RPMI7951 (cell line): Measurements from ENCODE around the gene GALNT16. TPM values are rescaled to one million over a fixed set of nuclear protein-coding genes. Genes with fewer than 3 reads are reported as not detected.
"Not testable (repeated sequence)": the region's sequence is repeated elsewhere in the genome, so short reads cannot be mapped to it uniquely, and the experiment has no call there.

Source experiments
- DNase-seq: peaks from one replicate; pipeline ENCODE4 v3.0.0-alpha.2; 2012; ENCODE audit warnings: low read depth
- total RNA-seq: library from RNA; depleted of rRNA; stranded (reverse); fragments of >200 nt; shearing (Covaris generic); gene quantifications from 2 replicates; pipeline ENCODE4 v1.2.3, GENCODE V29; 2014

The GALNT16 gene
- total RNA-seq, 1 experiment from 2014 or later, result 0.12 TPM

GRCh38 chr14:69260190-69260860 is 367 bp downstream of the GALNT16 start:
- DNase-seq, result no peak

GRCh38 chr14:69260861-69261564 is 1.1 kb downstream of the GALNT16 start:
- no peak for DNase-seq

- no peak for DNase-seq
Measured at GRCh38 chr14:69261761-69262331, 1.9 kb downstream of the GALNT16 start.

GRCh38 chr14:69262516-69262915 is 2.6 kb downstream of the GALNT16 start:
- DNase-seq, result no peak

GRCh38 chr14:69263364-69263763 is 3.4 kb downstream of the GALNT16 start:
- DNase-seq, result peak; percentile 84

- peak; percentile 14 for DNase-seq
Measured at GRCh38 chr14:69263771-69264170, 3.8 kb downstream of the GALNT16 start.

GRCh38 chr14:69266572-69267345 is 6.8 kb downstream of the GALNT16 start:
- no peak for DNase-seq

- DNase-seq, result no peak
Measured at GRCh38 chr14:69267492-69267891, 7.5 kb downstream of the GALNT16 start.

GRCh38 chr14:69268223-69268622 is 8.3 kb downstream of the GALNT16 start:
- peak; percentile 58 for DNase-seq

GRCh38 chr14:69268763-69269162 is 8.8 kb downstream of the GALNT16 start:
- DNase-seq, result peak; percentile 80

- no peak for DNase-seq
Measured at GRCh38 chr14:69269381-69269780, 9.4 kb downstream of the GALNT16 start.

GRCh38 chr14:69270097-69270496 is 10.1 kb downstream of the GALNT16 start:
- DNase-seq, result no peak

GRCh38 chr14:69270795-69271708 is 11.1 kb downstream of the GALNT16 start:
- DNase-seq, result peak; percentile 66

GRCh38 chr14:69274321-69274720 is 14.4 kb downstream of the GALNT16 start:
- no peak for DNase-seq

- no peak for DNase-seq
Measured at GRCh38 chr14:69275331-69275730, 15.4 kb downstream of the GALNT16 start.

- DNase-seq, result not testable (repeated sequence)
Measured at GRCh38 chr14:69277356-69277755, 17.4 kb downstream of the GALNT16 start.

GRCh38 chr14:69280746-69281291 is 20.9 kb downstream of the GALNT16 start:
- no peak for DNase-seq

- DNase-seq, result peak; percentile 26
Measured at GRCh38 chr14:69281450-69282169, 21.7 kb downstream of the GALNT16 start.

- no peak for DNase-seq
Measured at GRCh38 chr14:69282448-69282847, 22.5 kb downstream of the GALNT16 start.

- DNase-seq, result no peak
Measured at GRCh38 chr14:69284170-69284569, 24.2 kb downstream of the GALNT16 start.
